GM12878 (cell line): ENCODE measurements around the gene GUCA2A.

Experiments used
- BRCA1 ChIP-seq: IDR thresholded peaks from 2 replicates; pipeline ENCODE4 v1.6.1; 2011; ENCODE audit warnings: low read depth, low read length, improper control_type of control experiment
- JUND ChIP-seq: IDR thresholded peaks from 2 replicates; pipeline ENCODE4 v1.6.1; 2012; ENCODE audit warnings: low read depth, mild to moderate bottlenecking, low read length, improper control_type of control experiment, moderate library complexity
- MTA3 ChIP-seq: IDR thresholded peaks from 2 replicates; pipeline ENCODE4 v1.6.1; 2012; ENCODE audit warnings: low read length, inconsistent platforms, borderline replicate concordance
- NFYB ChIP-seq: IDR thresholded peaks from 2 replicates; pipeline ENCODE4 v1.6.1; 2011; ENCODE audit warnings: low read depth, mild to moderate bottlenecking, low read length, improper control_type of control experiment, moderate library complexity; ENCODE audit not compliant: insufficient read depth
- RELA ChIP-seq: fragments of 450-650 bp; IDR thresholded peaks from 2 replicates; pipeline ENCODE4 v1.8.0; 2014; ENCODE audit warnings: borderline replicate concordance; ENCODE audit not compliant: partially characterized antibody
- TF ChIP-seq, protein P1 (sequence below), 3 experiments: IDR thresholded peaks in 2 of 3; conservative IDR thresholded peaks in 1 of 3; 2 replicates each; pipeline ENCODE4 v1.5.1; 2011; ENCODE audit warnings: low read depth in 3 of 3, low read length in 3 of 3, mild to moderate bottlenecking in 3 of 3, control low read depth in 2 of 3, moderate library complexity in 2 of 3, inconsistent platforms in 1 of 3, mixed read lengths in 1 of 3; ENCODE audit not compliant: control insufficient read depth in 2 of 3, insufficient read depth in 1 of 3; ENCODE audit errors: extremely low read depth in 1 of 3
- TF ChIP-seq, protein P2 (sequence below): IDR thresholded peaks from 2 replicates; pipeline ENCODE4 v1.6.1; 2012; ENCODE audit warnings: low read depth, low read length, improper control_type of control experiment

DNA sequence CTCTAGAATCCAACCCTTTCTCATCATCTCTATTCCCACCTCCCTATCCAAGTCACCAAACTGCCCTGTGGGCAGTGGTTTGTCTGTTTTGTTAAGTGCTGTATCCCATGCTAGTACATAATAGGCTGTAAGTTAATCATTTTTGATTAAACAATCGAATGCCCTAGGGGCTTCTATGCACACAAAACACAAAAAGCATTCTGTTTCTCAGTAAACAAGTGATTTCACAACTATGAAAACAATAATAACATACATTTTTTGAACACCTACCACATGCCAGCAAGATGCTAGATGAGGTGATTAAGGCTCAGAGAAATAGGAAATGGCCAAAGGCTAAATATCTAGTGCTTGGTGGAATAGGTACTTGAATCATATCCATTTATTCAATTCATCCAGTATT lies 16.4 kb downstream of the GUCA2A start:
- no peak for TF ChIP-seq BRCA1
- TF ChIP-seq, protein P1, sequence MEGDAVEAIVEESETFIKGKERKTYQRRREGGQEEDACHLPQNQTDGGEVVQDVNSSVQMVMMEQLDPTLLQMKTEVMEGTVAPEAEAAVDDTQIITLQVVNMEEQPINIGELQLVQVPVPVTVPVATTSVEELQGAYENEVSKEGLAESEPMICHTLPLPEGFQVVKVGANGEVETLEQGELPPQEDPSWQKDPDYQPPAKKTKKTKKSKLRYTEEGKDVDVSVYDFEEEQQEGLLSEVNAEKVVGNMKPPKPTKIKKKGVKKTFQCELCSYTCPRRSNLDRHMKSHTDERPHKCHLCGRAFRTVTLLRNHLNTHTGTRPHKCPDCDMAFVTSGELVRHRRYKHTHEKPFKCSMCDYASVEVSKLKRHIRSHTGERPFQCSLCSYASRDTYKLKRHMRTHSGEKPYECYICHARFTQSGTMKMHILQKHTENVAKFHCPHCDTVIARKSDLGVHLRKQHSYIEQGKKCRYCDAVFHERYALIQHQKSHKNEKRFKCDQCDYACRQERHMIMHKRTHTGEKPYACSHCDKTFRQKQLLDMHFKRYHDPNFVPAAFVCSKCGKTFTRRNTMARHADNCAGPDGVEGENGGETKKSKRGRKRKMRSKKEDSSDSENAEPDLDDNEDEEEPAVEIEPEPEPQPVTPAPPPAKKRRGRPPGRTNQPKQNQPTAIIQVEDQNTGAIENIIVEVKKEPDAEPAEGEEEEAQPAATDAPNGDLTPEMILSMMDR (IDR thresholded peaks at IDR 0.05 in 2 of 3, conservative IDR thresholded peaks at IDR 0.05 in 1 of 3; ENCODE audit: control insufficient read depth in 2 of 3, extremely low read depth in 1 of 3, insufficient read depth in 1 of 3, low read depth in 3 of 3, low read length in 3 of 3): no peak
- TF ChIP-seq NFYB: no peak
- TF ChIP-seq, protein P2, sequence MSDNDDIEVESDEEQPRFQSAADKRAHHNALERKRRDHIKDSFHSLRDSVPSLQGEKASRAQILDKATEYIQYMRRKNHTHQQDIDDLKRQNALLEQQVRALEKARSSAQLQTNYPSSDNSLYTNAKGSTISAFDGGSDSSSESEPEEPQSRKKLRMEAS: no peak
- TF ChIP-seq RELA: no peak
- no peak for TF ChIP-seq JUND
- no peak for TF ChIP-seq MTA3
